WTC11 (cell line): ENCODE measurements around the gene PUS7. TPM values are rescaled to one million over a fixed set of nuclear protein-coding genes. Genes with fewer than 3 reads are reported as not detected.
A peak's percentile ranks its signal among the peaks of the same experiment; 100 is the strongest.

Experiments
- ATAC-seq: fragments of 200-7000 bp; cut with Tn5 transposase; 2 replicates; pipeline ENCODE4 v1.10.0; 2021; ENCODE audit warnings: mild to moderate bottlenecking, moderate library complexity
- Bru-seq: library from RNA; stranded (reverse); fragments of 400-500 nt; gene quantifications from one replicate; lab custom pipeline; 2021; lab: Mats Ljungman, UMichigan
- CTCF ChIA-PET: fragments of 300-600 bp; sonication (Branson Sonifier 250); formaldehyde crosslinking; loops from one replicate; lab custom pipeline; 2021; ENCODE audit warnings: antibody characterized with exemption; lab: Charles Lee
- POLR2A ChIA-PET: fragments of 350-600 bp; sonication (Branson Sonifier 250); formaldehyde crosslinking; loops from one replicate; lab custom pipeline; 2021; ENCODE audit warnings: antibody characterized with exemption; lab: Charles Lee
- DNase-seq: peaks from one replicate; pipeline ENCODE4 v3.0.0; 2021; ENCODE audit warnings: low spot score
- H3K27ac Mint-ChIP-seq: 2 replicates; pipeline ENCODE4 v1.8.0; 2021; ENCODE audit warnings: mixed read lengths
- H3K27me3 Mint-ChIP-seq: 2 replicates; pipeline ENCODE4 v1.8.0; 2021; ENCODE audit warnings: low read depth, mild to moderate bottlenecking, moderate library complexity, mixed read lengths
- H3K36me3 Mint-ChIP-seq: 2 replicates; pipeline ENCODE4 v1.8.0; 2021; ENCODE audit warnings: mixed read lengths
- H3K4me1 Mint-ChIP-seq: 2 replicates; pipeline ENCODE4 v1.8.0; 2022; ENCODE audit warnings: mixed read lengths
- H3K4me3 Mint-ChIP-seq: 2 replicates; pipeline ENCODE4 v1.8.0; 2021; ENCODE audit warnings: mild to moderate bottlenecking, moderate library complexity, mixed read lengths
- H3K9me3 Mint-ChIP-seq: 2 replicates; pipeline ENCODE4 v1.8.0; 2021; ENCODE audit warnings: mixed read lengths
- ESRRA ChIP-seq: sonication (generic); formaldehyde crosslinking; IDR thresholded peaks from 2 replicates; pipeline ENCODE4 v1.8.1; 2022; ENCODE audit warnings: mild to moderate bottlenecking, missing genetic modification reagents, borderline replicate concordance
- ETV6 ChIP-seq: sonication (generic); formaldehyde crosslinking; IDR thresholded peaks from 2 replicates; pipeline ENCODE4 v1.8.1; 2022; ENCODE audit warnings: mild to moderate bottlenecking, missing genetic modification reagents
- FOXK1 ChIP-seq: sonication (generic); formaldehyde crosslinking; IDR thresholded peaks from 2 replicates; pipeline ENCODE4 v1.8.0; 2022; ENCODE audit warnings: mild to moderate bottlenecking, moderate library complexity, missing genetic modification reagents
- FOXP1 ChIP-seq: sonication (generic); formaldehyde crosslinking; IDR thresholded peaks from 2 replicates; pipeline ENCODE4 v1.8.0; 2022; ENCODE audit warnings: missing genetic modification reagents, mild to moderate bottlenecking, moderate library complexity, borderline replicate concordance
- GTF2I ChIP-seq: fragments of 250-450 bp; sonication (Bioruptor Pico); conservative IDR thresholded peaks from 2 replicates; pipeline ENCODE4 v1.4.0; 2021; ENCODE audit warnings: mild to moderate bottlenecking
- HMGA2 ChIP-seq: fragments of 250-450 bp; sonication (Bioruptor Pico); IDR thresholded peaks from 2 replicates; pipeline ENCODE4 v1.4.0; 2021; ENCODE audit warnings: mild to moderate bottlenecking, moderate library complexity
- KAT7 ChIP-seq: sonication (generic); formaldehyde crosslinking; IDR thresholded peaks from 2 replicates; pipeline ENCODE4 v1.8.1; 2023; ENCODE audit warnings: missing genetic modification reagents, mild to moderate bottlenecking, borderline replicate concordance
- NR2C2 ChIP-seq: sonication (generic); formaldehyde crosslinking; IDR thresholded peaks from 2 replicates; pipeline ENCODE4 v1.8.0; 2022; ENCODE audit warnings: mild to moderate bottlenecking, missing genetic modification reagents
- OVOL2 ChIP-seq: fragments of 250-450 bp; sonication (Bioruptor Pico); IDR thresholded peaks from 2 replicates; pipeline ENCODE4 v1.9.0; 2021; ENCODE audit warnings: mild to moderate bottlenecking, borderline replicate concordance
- ZBTB21 ChIP-seq: sonication (generic); formaldehyde crosslinking; IDR thresholded peaks from 2 replicates; pipeline ENCODE4 v1.8.1; 2023; ENCODE audit warnings: mild to moderate bottlenecking, missing genetic modification reagents, borderline replicate concordance
- ZNF219 ChIP-seq: sonication (generic); formaldehyde crosslinking; IDR thresholded peaks from 2 replicates; pipeline ENCODE4 v1.8.0; 2023; ENCODE audit warnings: missing genetic modification reagents, mild to moderate bottlenecking, borderline replicate concordance
- ZNF232 ChIP-seq: sonication (generic); formaldehyde crosslinking; IDR thresholded peaks from 2 replicates; pipeline ENCODE4 v1.8.0; 2022; ENCODE audit warnings: mild to moderate bottlenecking, missing genetic modification reagents
- ZNF423 ChIP-seq: fragments of 250-450 bp; sonication (Bioruptor Pico); IDR thresholded peaks from 2 replicates; pipeline ENCODE4 v2.1.2; 2022; ENCODE audit warnings: mild to moderate bottlenecking, moderate library complexity
- ZNF671 ChIP-seq: fragments of 250-450 bp; sonication (Bioruptor Pico); IDR thresholded peaks from 2 replicates; pipeline ENCODE4 v1.8.0; 2021; ENCODE audit warnings: mild to moderate bottlenecking
- long read RNA-seq, 3 experiments: library from RNA in 1 of 3; library from capped mRNA in 1 of 3; library from polyadenylated mRNA in 1 of 3; unstranded in 2 of 3; stranded (forward) in 1 of 3; transcript quantifications; one replicate each; pipeline ENCODE4 v2.0.0, GENCODE V29; 2021
- total RNA-seq: library from RNA; stranded (reverse); gene quantifications from 3 replicates; pipeline ENCODE4 v1.2.3, GENCODE V29; 2021
- TF ChIP-seq, protein P1 (sequence below): sonication (generic); formaldehyde crosslinking; IDR thresholded peaks from 2 replicates; pipeline ENCODE4 v1.8.0; 2022; ENCODE audit warnings: mild to moderate bottlenecking, missing genetic modification reagents
- TF ChIP-seq, protein P2 (sequence below): sonication (generic); formaldehyde crosslinking; IDR thresholded peaks from 2 replicates; pipeline ENCODE4 v1.8.1; 2023; ENCODE audit warnings: mild to moderate bottlenecking, missing genetic modification reagents, borderline replicate concordance
- TF ChIP-seq, protein P3 (sequence below): sonication (generic); formaldehyde crosslinking; IDR thresholded peaks from 2 replicates; pipeline ENCODE4 v1.8.0; 2022; ENCODE audit warnings: mild to moderate bottlenecking, missing genetic modification reagents
- TF ChIP-seq, protein P4 (sequence below): sonication (generic); formaldehyde crosslinking; IDR thresholded peaks from 2 replicates; pipeline ENCODE4 v1.8.1; 2023; ENCODE audit warnings: mild to moderate bottlenecking, missing genetic modification reagents
- TF ChIP-seq, protein P5 (sequence below): sonication (generic); formaldehyde crosslinking; IDR thresholded peaks from 2 replicates; pipeline ENCODE4 v1.8.1; 2023; ENCODE audit warnings: mild to moderate bottlenecking, missing genetic modification reagents
- TF ChIP-seq, protein P6 (sequence below): fragments of 250-450 bp; sonication (Bioruptor Pico); conservative IDR thresholded peaks from 2 replicates; pipeline ENCODE4 v1.9.0; 2021; ENCODE audit warnings: mild to moderate bottlenecking

The PUS7 gene, protein sequence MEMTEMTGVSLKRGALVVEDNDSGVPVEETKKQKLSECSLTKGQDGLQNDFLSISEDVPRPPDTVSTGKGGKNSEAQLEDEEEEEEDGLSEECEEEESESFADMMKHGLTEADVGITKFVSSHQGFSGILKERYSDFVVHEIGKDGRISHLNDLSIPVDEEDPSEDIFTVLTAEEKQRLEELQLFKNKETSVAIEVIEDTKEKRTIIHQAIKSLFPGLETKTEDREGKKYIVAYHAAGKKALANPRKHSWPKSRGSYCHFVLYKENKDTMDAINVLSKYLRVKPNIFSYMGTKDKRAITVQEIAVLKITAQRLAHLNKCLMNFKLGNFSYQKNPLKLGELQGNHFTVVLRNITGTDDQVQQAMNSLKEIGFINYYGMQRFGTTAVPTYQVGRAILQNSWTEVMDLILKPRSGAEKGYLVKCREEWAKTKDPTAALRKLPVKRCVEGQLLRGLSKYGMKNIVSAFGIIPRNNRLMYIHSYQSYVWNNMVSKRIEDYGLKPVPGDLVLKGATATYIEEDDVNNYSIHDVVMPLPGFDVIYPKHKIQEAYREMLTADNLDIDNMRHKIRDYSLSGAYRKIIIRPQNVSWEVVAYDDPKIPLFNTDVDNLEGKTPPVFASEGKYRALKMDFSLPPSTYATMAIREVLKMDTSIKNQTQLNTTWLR
- total RNA-seq (42.6 to 47.2 TPM (median 45.0 TPM) in 3 replicates), Bru-seq, nascent RNA (percentile 89 among the genes with signal in this experiment)
- long read RNA-seq, experiment 1, transcript PUS7-201 (16 exons, 3,480 nt): minor isoform, 54 of 352 reads
- long read RNA-seq, experiment 1, transcript PUS7-202 (16 exons, 2,356 nt): major isoform, 183 of 352 reads
- long read RNA-seq, experiment 1, partial matches to known transcripts: 59 of 352 reads
- long read RNA-seq, experiment 1, other reads (novel, unspliced or antisense): 56 of 352 reads
- long read RNA-seq, experiment 2, transcript PUS7-202 (16 exons, 2,356 nt): major isoform, 6 of 53 reads
- long read RNA-seq, experiment 2, partial matches to known transcripts: 20 of 53 reads
- long read RNA-seq, experiment 2, other reads (novel, unspliced or antisense): 26 of 53 reads
- long read RNA-seq, experiment 3, transcript PUS7-202 (16 exons, 2,356 nt): major isoform, 11 of 31 reads
- long read RNA-seq, experiment 3, partial matches to known transcripts: 13 of 31 reads
- long read RNA-seq, experiment 3, other reads (novel, unspliced or antisense): 6 of 31 reads

DNA sequence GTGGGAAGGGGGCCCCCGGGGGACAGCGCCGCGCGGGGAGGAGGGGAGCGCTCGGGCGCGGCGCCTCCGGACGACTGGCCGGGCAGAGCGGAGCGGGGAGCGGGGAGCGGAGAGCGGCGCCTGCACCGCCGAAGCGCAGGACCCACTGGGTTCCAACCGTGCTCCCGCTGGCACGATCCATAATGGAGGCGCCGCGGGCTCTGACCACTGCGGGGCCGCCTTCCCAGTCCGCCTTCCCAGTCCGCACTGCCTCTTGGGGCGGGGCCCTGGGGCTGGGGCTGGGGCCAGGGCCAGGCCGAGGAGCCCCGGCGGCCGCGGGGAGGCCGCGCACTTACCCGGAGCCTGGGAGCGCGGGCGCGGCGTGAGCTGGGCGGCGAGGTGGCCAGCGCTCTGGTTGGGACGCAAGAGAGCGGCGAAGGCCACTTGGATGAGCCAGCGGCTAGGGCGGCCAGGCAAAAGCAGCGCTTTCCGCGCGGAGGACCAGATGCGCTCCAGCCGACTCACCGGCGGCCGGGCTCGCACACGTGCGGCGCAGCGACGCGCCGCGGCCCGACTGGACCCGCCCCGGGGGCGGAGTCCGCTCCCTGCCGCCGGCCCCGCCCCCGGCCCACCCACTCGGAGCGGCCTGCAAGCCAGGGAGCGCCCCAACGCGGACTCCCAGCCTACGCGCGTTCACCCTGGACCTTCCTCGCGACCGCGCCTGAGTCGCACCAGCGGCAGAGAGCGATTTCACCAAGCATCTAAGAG, at the start of gene PUS7:
TSS of gene PUS7 (minus strand) at position 555 of the 747 bp plus-strand sequence. CDS start 13,759 bp downstream, outside the sequence.
- Mint-ChIP-seq H3K4me3 (peak within 1 kb of the TSS; percentile 98), H3K27ac (peak within 1 kb of the TSS; percentile 97), H3K9me3 (peaks cover 9% of the 10 kb centered on the region), H3K36me3 (peaks cover 25% of the 10 kb centered on the region), H3K27me3 (peaks cover 15% of the 10 kb centered on the region), H3K4me1 (peaks cover 12% of the 10 kb centered on the region)
- POLR2A ChIA-PET: no interaction called here
- peak; percentile 91 for ATAC-seq
- CTCF ChIA-PET: interaction anchor here (2.2 kb wide), 1 partner anchor 10 kb away, joined by 10 read pairs; the partner anchor contains the start of gene RINT1
- peak; percentile 89 for DNase-seq
- TF ChIP-seq, protein P1, sequence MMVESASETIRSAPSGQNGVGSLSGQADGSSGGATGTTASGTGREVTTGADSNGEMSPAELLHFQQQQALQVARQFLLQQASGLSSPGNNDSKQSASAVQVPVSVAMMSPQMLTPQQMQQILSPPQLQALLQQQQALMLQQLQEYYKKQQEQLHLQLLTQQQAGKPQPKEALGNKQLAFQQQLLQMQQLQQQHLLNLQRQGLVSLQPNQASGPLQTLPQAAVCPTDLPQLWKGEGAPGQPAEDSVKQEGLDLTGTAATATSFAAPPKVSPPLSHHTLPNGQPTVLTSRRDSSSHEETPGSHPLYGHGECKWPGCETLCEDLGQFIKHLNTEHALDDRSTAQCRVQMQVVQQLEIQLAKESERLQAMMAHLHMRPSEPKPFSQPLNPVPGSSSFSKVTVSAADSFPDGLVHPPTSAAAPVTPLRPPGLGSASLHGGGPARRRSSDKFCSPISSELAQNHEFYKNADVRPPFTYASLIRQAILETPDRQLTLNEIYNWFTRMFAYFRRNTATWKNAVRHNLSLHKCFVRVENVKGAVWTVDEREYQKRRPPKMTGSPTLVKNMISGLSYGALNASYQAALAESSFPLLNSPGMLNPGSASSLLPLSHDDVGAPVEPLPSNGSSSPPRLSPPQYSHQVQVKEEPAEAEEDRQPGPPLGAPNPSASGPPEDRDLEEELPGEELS (CRISPR knock-in tag): peak; percentile 84; the same call in 1 of the 2 replicates
- TF ChIP-seq HMGA2 (CRISPR knock-in tag): no peak
- peak; percentile 66; the same call in 1 of the 2 replicates for TF ChIP-seq FOXP1 (CRISPR knock-in tag)
- TF ChIP-seq, protein P2, sequence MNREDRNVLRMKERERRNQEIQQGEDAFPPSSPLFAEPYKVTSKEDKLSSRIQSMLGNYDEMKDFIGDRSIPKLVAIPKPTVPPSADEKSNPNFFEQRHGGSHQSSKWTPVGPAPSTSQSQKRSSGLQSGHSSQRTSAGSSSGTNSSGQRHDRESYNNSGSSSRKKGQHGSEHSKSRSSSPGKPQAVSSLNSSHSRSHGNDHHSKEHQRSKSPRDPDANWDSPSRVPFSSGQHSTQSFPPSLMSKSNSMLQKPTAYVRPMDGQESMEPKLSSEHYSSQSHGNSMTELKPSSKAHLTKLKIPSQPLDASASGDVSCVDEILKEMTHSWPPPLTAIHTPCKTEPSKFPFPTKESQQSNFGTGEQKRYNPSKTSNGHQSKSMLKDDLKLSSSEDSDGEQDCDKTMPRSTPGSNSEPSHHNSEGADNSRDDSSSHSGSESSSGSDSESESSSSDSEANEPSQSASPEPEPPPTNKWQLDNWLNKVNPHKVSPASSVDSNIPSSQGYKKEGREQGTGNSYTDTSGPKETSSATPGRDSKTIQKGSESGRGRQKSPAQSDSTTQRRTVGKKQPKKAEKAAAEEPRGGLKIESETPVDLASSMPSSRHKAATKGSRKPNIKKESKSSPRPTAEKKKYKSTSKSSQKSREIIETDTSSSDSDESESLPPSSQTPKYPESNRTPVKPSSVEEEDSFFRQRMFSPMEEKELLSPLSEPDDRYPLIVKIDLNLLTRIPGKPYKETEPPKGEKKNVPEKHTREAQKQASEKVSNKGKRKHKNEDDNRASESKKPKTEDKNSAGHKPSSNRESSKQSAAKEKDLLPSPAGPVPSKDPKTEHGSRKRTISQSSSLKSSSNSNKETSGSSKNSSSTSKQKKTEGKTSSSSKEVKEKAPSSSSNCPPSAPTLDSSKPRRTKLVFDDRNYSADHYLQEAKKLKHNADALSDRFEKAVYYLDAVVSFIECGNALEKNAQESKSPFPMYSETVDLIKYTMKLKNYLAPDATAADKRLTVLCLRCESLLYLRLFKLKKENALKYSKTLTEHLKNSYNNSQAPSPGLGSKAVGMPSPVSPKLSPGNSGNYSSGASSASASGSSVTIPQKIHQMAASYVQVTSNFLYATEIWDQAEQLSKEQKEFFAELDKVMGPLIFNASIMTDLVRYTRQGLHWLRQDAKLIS: no peak
- TF ChIP-seq ZNF232 (CRISPR knock-in tag): peak; percentile 36; the same call in 1 of the 2 replicates
- TF ChIP-seq NR2C2 (CRISPR knock-in tag): peak; percentile 35; the same call in 1 of the 2 replicates
- TF ChIP-seq ESRRA (CRISPR knock-in tag): peak; percentile 45; the same call in 1 of the 2 replicates
- TF ChIP-seq, protein P3, sequence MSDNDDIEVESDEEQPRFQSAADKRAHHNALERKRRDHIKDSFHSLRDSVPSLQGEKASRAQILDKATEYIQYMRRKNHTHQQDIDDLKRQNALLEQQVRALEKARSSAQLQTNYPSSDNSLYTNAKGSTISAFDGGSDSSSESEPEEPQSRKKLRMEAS (CRISPR knock-in tag): peak; percentile 69; the same call in 1 of the 2 replicates
- TF ChIP-seq, protein P4, sequence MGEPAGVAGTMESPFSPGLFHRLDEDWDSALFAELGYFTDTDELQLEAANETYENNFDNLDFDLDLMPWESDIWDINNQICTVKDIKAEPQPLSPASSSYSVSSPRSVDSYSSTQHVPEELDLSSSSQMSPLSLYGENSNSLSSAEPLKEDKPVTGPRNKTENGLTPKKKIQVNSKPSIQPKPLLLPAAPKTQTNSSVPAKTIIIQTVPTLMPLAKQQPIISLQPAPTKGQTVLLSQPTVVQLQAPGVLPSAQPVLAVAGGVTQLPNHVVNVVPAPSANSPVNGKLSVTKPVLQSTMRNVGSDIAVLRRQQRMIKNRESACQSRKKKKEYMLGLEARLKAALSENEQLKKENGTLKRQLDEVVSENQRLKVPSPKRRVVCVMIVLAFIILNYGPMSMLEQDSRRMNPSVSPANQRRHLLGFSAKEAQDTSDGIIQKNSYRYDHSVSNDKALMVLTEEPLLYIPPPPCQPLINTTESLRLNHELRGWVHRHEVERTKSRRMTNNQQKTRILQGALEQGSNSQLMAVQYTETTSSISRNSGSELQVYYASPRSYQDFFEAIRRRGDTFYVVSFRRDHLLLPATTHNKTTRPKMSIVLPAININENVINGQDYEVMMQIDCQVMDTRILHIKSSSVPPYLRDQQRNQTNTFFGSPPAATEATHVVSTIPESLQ (CRISPR knock-in tag): no peak
- peak; percentile 42; the same call in 1 of the 2 replicates for TF ChIP-seq FOXK1 (CRISPR knock-in tag)
- no peak for TF ChIP-seq GTF2I (CRISPR knock-in tag)
- TF ChIP-seq, protein P5, sequence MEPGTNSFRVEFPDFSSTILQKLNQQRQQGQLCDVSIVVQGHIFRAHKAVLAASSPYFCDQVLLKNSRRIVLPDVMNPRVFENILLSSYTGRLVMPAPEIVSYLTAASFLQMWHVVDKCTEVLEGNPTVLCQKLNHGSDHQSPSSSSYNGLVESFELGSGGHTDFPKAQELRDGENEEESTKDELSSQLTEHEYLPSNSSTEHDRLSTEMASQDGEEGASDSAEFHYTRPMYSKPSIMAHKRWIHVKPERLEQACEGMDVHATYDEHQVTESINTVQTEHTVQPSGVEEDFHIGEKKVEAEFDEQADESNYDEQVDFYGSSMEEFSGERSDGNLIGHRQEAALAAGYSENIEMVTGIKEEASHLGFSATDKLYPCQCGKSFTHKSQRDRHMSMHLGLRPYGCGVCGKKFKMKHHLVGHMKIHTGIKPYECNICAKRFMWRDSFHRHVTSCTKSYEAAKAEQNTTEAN (CRISPR knock-in tag): 0 out of 2 replicates have a peak, but pooled peaks have one; percentile 47
- TF ChIP-seq ZNF219 (CRISPR knock-in tag): no peak
- TF ChIP-seq ZNF671: no peak
- TF ChIP-seq ZBTB21 (CRISPR knock-in tag): no peak
- no peak for TF ChIP-seq ZNF423 (CRISPR knock-in tag)
- no peak for TF ChIP-seq OVOL2 (CRISPR knock-in tag)
- peak; percentile 84 for TF ChIP-seq ETV6 (CRISPR knock-in tag)
- TF ChIP-seq, protein P6, sequence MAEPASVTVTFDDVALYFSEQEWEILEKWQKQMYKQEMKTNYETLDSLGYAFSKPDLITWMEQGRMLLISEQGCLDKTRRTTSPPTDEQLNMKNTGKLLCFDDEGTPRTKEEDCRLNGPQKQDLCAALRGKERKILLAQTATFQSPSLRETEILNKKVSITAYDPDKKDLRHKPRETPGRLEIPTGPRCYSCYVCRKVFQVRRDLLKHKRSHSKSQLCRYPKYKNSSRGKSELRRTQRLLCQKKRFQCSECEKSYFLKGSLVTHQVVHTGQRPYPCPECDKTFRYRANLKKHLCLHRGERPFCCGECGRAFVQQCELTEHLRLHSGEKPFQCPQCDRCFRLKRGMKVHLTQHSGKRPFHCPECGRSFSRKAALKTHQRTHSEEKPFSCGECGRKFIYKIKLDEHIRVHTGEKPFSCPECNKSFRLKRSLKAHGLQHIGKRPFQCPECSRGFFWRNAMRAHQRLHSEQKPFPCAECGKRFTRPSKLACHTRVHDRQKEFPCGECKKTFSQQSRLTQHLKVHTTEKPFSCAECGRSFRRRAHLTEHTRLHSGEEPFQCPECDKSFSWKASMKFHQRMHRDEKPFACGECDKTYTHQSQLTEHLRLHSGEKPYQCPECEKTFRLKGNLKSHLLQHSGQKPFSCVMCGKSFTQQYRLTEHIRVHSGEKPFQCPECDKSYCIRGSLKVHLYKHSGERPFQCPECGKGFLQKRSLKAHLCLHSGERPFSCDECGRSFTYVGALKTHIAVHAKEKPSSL (CRISPR knock-in tag): no peak
- TF ChIP-seq KAT7: peak; percentile 45; the same call in 1 of the 2 replicates
